ENCODE data around the gene GTF2H3. TPM values are rescaled to one million over a fixed set of nuclear protein-coding genes. Genes with fewer than 3 reads are reported as not detected.

GTF2H3 gene
- total and polyA plus RNA-seq, 8 donors = 2.9 to 12.4 (median 7.0) TPM

- peaks cover 0 to 14% (median 4%) of the 10 kb centered on the region in 3 donors for H3K36me3 ChIP-seq
- no peak overlapping the region for H3K4me3 ChIP-seq
- 84% methylated on average over 4 of the region's 4 CpGs for WGBS, 2 donors
- no peaks in the 10 kb centered on the region for H3K4me1 ChIP-seq
- no peak for TF ChIP-seq CTCF (IDR thresholded peaks at IDR 0.05)
- ATAC-seq = no peak
- FAIRE-seq = no peak
- no peak overlapping the region for H3K27ac ChIP-seq
- intact Hi-C loops (cut with DNase I) = no loop called here
- DNase-seq = no peak
- H3K9me3 ChIP-seq = no peaks in the 10 kb centered on the region
- no peaks in the 10 kb centered on the region for H3K27me3 ChIP-seq
Measured at GRCh38 chr12:123654129-123654701, 20.6 kb downstream of the GTF2H3 start.

- ATAC-seq (no peak), FAIRE-seq (no peak)
- H3K4me1 ChIP-seq = no peaks in the 10 kb centered on the region
Measured at GRCh38 chr12:123655420-123655819, 21.8 kb downstream of the GTF2H3 start.

GRCh38 chr12:123656392-123656791 lies 22.8 kb downstream of the GTF2H3 start:
- intact Hi-C loops (cut with DNase I) = no loop called here
- FAIRE-seq (no peak), DNase-seq (no peak), ATAC-seq (no peak)
- Histone ChIP-seq H3K9me3 (no peaks in the 10 kb centered on the region), H3K27ac (no peak overlapping the region), H3K27me3 (no peaks in the 10 kb centered on the region), H3K4me3 (no peak overlapping the region), H3K36me3 (peaks cover 0 to 19% (median 9%) of the 10 kb centered on the region in 3 donors), H3K4me1 (no peaks in the 10 kb centered on the region)
- TF ChIP-seq CTCF (IDR thresholded peaks at IDR 0.05) = no peak
- 80 to 81% methylated on average over 4 of the region's 4 CpGs for whole genome bisulfite sequencing, 2 donors

More at GRCh38 chr12:123655420-123655819, 21.8 kb downstream of the GTF2H3 start:
- Histone ChIP-seq H3K9me3 (no peaks in the 10 kb centered on the region), H3K27ac (no peak overlapping the region), H3K4me3 (no peak overlapping the region), H3K27me3 (no peaks in the 10 kb centered on the region), H3K36me3 (peaks cover 0 to 19% (median 9%) of the 10 kb centered on the region in 3 donors)
- no peak for DNase-seq
- no peak for TF ChIP-seq CTCF (IDR thresholded peaks at IDR 0.05)
- WGBS, 2 donors = 79 to 88% methylated on average over 5 of the region's 5 CpGs
- intact Hi-C loops (cut with DNase I) = no loop called here

GRCh38 chr12:123657211-123657610 lies 23.6 kb downstream of the GTF2H3 start:
- WGBS, 2 donors = 92 to 95% methylated on average over 9 of the region's 9 CpGs
- H3K4me3 ChIP-seq = no peak overlapping the region
- no peak for ATAC-seq
- FAIRE-seq = no peak
- no peaks in the 10 kb centered on the region for H3K4me1 ChIP-seq
- peaks cover 0 to 14% (median 9%) of the 10 kb centered on the region in 3 donors for H3K36me3 ChIP-seq
- TF ChIP-seq CTCF (IDR thresholded peaks at IDR 0.05) = no peak
- no peaks in the 10 kb centered on the region for H3K9me3 ChIP-seq
- no peaks in the 10 kb centered on the region for H3K27me3 ChIP-seq
- no peak for DNase-seq
- no peak overlapping the region for H3K27ac ChIP-seq
- intact Hi-C loops (cut with DNase I) = no loop called here

- WGBS, 2 donors = 87 to 89% methylated on average over 5 of the region's 5 CpGs
- FAIRE-seq = no peak
- TF ChIP-seq CTCF (IDR thresholded peaks at IDR 0.05) = no peak
Measured at GRCh38 chr12:123659996-123660727, 26.5 kb downstream of the GTF2H3 start.

More at GRCh38 chr12:123659996-123660727, 26.5 kb downstream of the GTF2H3 start:
- H3K9me3 ChIP-seq = no peaks in the 10 kb centered on the region
- H3K27me3 ChIP-seq = no peaks in the 10 kb centered on the region
- H3K27ac ChIP-seq = no peak overlapping the region
- no peak overlapping the region for H3K4me3 ChIP-seq
- H3K36me3 ChIP-seq = peaks cover 0 to 10% (median 9%) of the 10 kb centered on the region in 3 donors
- no peak for ATAC-seq
- no peak for DNase-seq
- H3K4me1 ChIP-seq = no peaks in the 10 kb centered on the region
- intact Hi-C loops (cut with DNase I) = no loop called here
